H1 (cell line): ENCODE results near the gene MMP3. TPM values are rescaled to one million over a fixed set of nuclear protein-coding genes. Genes with fewer than 3 reads are reported as not detected.
A peak's percentile ranks its signal among the peaks of the same experiment; 100 is the strongest.

Experiments used
- CTCF ChIA-PET: fragments of 300-600 bp; sonication (Branson Sonifier 250); formaldehyde crosslinking; loops from one replicate; lab custom pipeline; 2021; ENCODE audit not compliant: partially characterized antibody; lab: Charles Lee
- POLR2A ChIA-PET: fragments of 300-600 bp; sonication (Branson Sonifier 250); formaldehyde crosslinking; loops from one replicate; lab custom pipeline; 2021; ENCODE audit warnings: inconsistent platforms; ENCODE audit not compliant: partially characterized antibody; lab: Charles Lee
- DNase-seq, 2 experiments: peaks; one replicate each; pipeline versions ENCODE4 v3.0.0 to v3.0.0-alpha.2; 2010 to 2022; ENCODE audit warnings: low spot score in 2 of 2, low read depth in 1 of 2, mixed read lengths in 1 of 2
- FAIRE-seq: peaks from 2 replicates; lab custom pipeline; 2011; peaks lifted over from hg19 to GRCh38; lab: Jason Lieb, UNC
- H2AFZ ChIP-seq: 2 replicates; pipeline ENCODE4 v1.8.1; 2012; ENCODE audit warnings: low read length, inconsistent platforms
- H2AK5ac ChIP-seq: 2 replicates; pipeline ENCODE4 v1.6.1; 2013; ENCODE audit warnings: low read depth, low read length
- H2BK120ac ChIP-seq: replicated peaks from 2 replicates; pipeline ENCODE3; 2013; ENCODE audit warnings: low read depth, low read length, inconsistent platforms
- H2BK12ac ChIP-seq: 2 replicates; pipeline ENCODE4 v1.6.1; 2013; ENCODE audit warnings: low read depth, low read length
- H2BK15ac ChIP-seq: 2 replicates; pipeline ENCODE4 v1.6.1; 2013; ENCODE audit warnings: low read length
- H2BK20ac ChIP-seq: 2 replicates; pipeline ENCODE4 v1.6.1; 2013; ENCODE audit warnings: low read length
- H2BK5ac ChIP-seq: 2 replicates; pipeline ENCODE4 v1.6.1; 2013; ENCODE audit warnings: low read depth, low read length
- H3K14ac ChIP-seq: 2 replicates; pipeline ENCODE4 v1.6.1; 2013; ENCODE audit warnings: inconsistent platforms; ENCODE audit not compliant: insufficient read length
- H3K18ac ChIP-seq: 2 replicates; pipeline ENCODE4 v1.6.1; 2013; ENCODE audit warnings: low read length; ENCODE audit errors: extremely low read depth
- H3K23ac ChIP-seq: 2 replicates; pipeline ENCODE4 v1.6.1; 2013; ENCODE audit warnings: inconsistent platforms; ENCODE audit not compliant: insufficient read length
- H3K23me2 ChIP-seq: 2 replicates; pipeline ENCODE4 v1.6.1; 2013; ENCODE audit warnings: low read depth, low read length
- H3K27ac ChIP-seq: 2 replicates; pipeline ENCODE4 v1.6.1; 2011; ENCODE audit warnings: low read depth, low read length, inconsistent platforms
- H3K27me3 ChIP-seq, 4 experiments: replicated peaks in 1 of 4; 1 replicate in 1 of 4; 2 replicates in 3 of 4; pipeline versions ENCODE4 v1.6.1 to v1.8.1; 2011 to 2013; ENCODE audit warnings: low read length in 3 of 4, mild to moderate bottlenecking in 3 of 4, inconsistent platforms in 2 of 4, mixed read lengths in 2 of 4, moderate library complexity in 1 of 4; ENCODE audit not compliant: control insufficient read depth in 3 of 4, insufficient read depth in 3 of 4; ENCODE audit errors: extremely low read depth in 1 of 4
- H3K36me3 ChIP-seq, 4 experiments: 2 replicates each; pipeline versions ENCODE4 v1.6.1 to v1.8.1; 2011 to 2013; ENCODE audit warnings: mild to moderate bottlenecking in 4 of 4, low read length in 3 of 4, moderate library complexity in 2 of 4, control low read depth in 1 of 4, inconsistent platforms in 1 of 4; ENCODE audit not compliant: insufficient read depth in 4 of 4, control insufficient read depth in 2 of 4
- H3K4ac ChIP-seq: replicated peaks from 2 replicates; pipeline ENCODE3; 2013; ENCODE audit warnings: low read length, low read depth, mixed read lengths, inconsistent platforms; ENCODE audit not compliant: insufficient read length
- H3K4me1 ChIP-seq, 4 experiments: replicated peaks in 1 of 4; 1 replicate in 1 of 4; 2 replicates in 3 of 4; pipeline versions ENCODE4 v1.6.1 to v1.8.1; 2011 to 2013; ENCODE audit warnings: low read length in 3 of 4, inconsistent platforms in 2 of 4, mixed read lengths in 1 of 4; ENCODE audit not compliant: insufficient read depth in 4 of 4, control insufficient read depth in 3 of 4
- H3K4me2 ChIP-seq, 2 experiments: 2 replicates each; pipeline versions ENCODE4 v1.6.1 to v1.8.1; 2011 to 2013; ENCODE audit warnings: low read depth in 2 of 2, low read length in 2 of 2, control low read depth in 1 of 2, inconsistent platforms in 1 of 2, mild to moderate bottlenecking in 1 of 2; ENCODE audit not compliant: insufficient read depth in 1 of 2
- H3K4me3 ChIP-seq, 4 experiments: fragments of 200-600, 300-600 bp in 1 of 4; sonication (generic), shearing (Covaris generic), sonication (Bioruptor Twin) in 1 of 4; 2 replicates each; pipeline versions ENCODE4 v1.5.1 to v1.8.1; 2011 to 2016; ENCODE audit warnings: low read length in 4 of 4, low read depth in 3 of 4, control low read depth in 2 of 4, inconsistent platforms in 2 of 4, mild to moderate bottlenecking in 2 of 4, mixed read lengths in 1 of 4, moderate library complexity in 1 of 4; ENCODE audit not compliant: insufficient read depth in 2 of 4; ENCODE audit errors: extremely low read depth in 1 of 4
- H3K56ac ChIP-seq: replicated peaks from 2 replicates; pipeline ENCODE3; 2013; ENCODE audit warnings: low read depth, mild to moderate bottlenecking, mixed read lengths, low read length, inconsistent platforms; ENCODE audit not compliant: insufficient read length
- H3K79me1 ChIP-seq: 2 replicates; pipeline ENCODE4 v1.6.1; 2013; ENCODE audit warnings: low read depth, low read length, control low read depth
- H3K79me2 ChIP-seq, 2 experiments: 2 replicates each; pipeline versions ENCODE4 v1.6.1 to v1.8.1; 2012 to 2013; ENCODE audit warnings: low read length in 2 of 2, mild to moderate bottlenecking in 2 of 2, inconsistent platforms in 1 of 2; ENCODE audit not compliant: insufficient read depth in 2 of 2, control insufficient read depth in 1 of 2
- H3K9ac ChIP-seq, 4 experiments: replicated peaks in 1 of 4; 1 replicate in 1 of 4; 2 replicates in 3 of 4; pipeline versions ENCODE4 v1.6.1 to v1.8.1; 2011 to 2013; ENCODE audit warnings: low read depth in 3 of 4, low read length in 3 of 4, control low read depth in 2 of 4, mild to moderate bottlenecking in 2 of 4, moderate library complexity in 2 of 4, inconsistent platforms in 1 of 4; ENCODE audit errors: extremely low read depth in 1 of 4
- H3K9me3 ChIP-seq, 2 experiments: 2 replicates each; pipeline versions ENCODE4 v1.6.1 to v1.8.1; 2012 to 2013; ENCODE audit warnings: mild to moderate bottlenecking in 2 of 2, moderate library complexity in 2 of 2, control low read depth in 1 of 2, inconsistent platforms in 1 of 2, low read depth in 1 of 2, low read length in 1 of 2, mixed read lengths in 1 of 2; ENCODE audit not compliant: insufficient read depth in 2 of 2
- H4K20me1 ChIP-seq, 2 experiments: replicated peaks in 1 of 2; 2 replicates each; pipeline versions ENCODE3 to v1.8.1; 2011 to 2013; ENCODE audit warnings: inconsistent platforms in 2 of 2, low read length in 2 of 2, mild to moderate bottlenecking in 1 of 2; ENCODE audit not compliant: insufficient read depth in 2 of 2, control insufficient read depth in 1 of 2
- H4K5ac ChIP-seq: 2 replicates; pipeline ENCODE4 v1.6.1; 2013; ENCODE audit warnings: low read length, low read depth, mixed read lengths, inconsistent platforms; ENCODE audit not compliant: insufficient read length
- H4K8ac ChIP-seq: 2 replicates; pipeline ENCODE4 v1.8.0; 2013; ENCODE audit warnings: mild to moderate bottlenecking, moderate library complexity, low read length, inconsistent platforms; ENCODE audit not compliant: insufficient read depth; ENCODE audit errors: extremely low read depth
- H4K91ac ChIP-seq: replicated peaks from 2 replicates; pipeline ENCODE3; 2013; ENCODE audit warnings: low read length, mixed read lengths, inconsistent platforms; ENCODE audit not compliant: insufficient read length
- CHD1 ChIP-seq: IDR thresholded peaks from 2 replicates; pipeline ENCODE4 v1.6.1; 2012; ENCODE audit warnings: low read depth, low read length, improper control_type of control experiment
- CREB1 ChIP-seq: IDR thresholded peaks from 2 replicates; pipeline ENCODE4 v1.6.1; 2012; ENCODE audit warnings: inconsistent platforms
- CTCF ChIP-seq, 3 experiments: IDR thresholded peaks; 1 replicate in 2 of 3; 2 replicates in 1 of 3; pipeline versions ENCODE4 v1.5.1 to v1.6.1; 2011; ENCODE audit warnings: low read length in 3 of 3, mild to moderate bottlenecking in 3 of 3, inconsistent platforms in 2 of 3, low read depth in 1 of 3, moderate library complexity in 1 of 3; ENCODE audit not compliant: insufficient read depth in 1 of 3; ENCODE audit errors: control extremely low read depth in 1 of 3
- E2F6 ChIP-seq: IDR thresholded peaks from 2 replicates; pipeline ENCODE4 v1.6.1; 2012; ENCODE audit warnings: inconsistent platforms
- FOSL1 ChIP-seq: IDR thresholded peaks from 2 replicates; pipeline ENCODE4 v1.6.1; 2011; ENCODE audit warnings: mild to moderate bottlenecking, low read depth, low read length, moderate library complexity; ENCODE audit not compliant: insufficient read depth
- GTF2F1 ChIP-seq: IDR thresholded peaks from 2 replicates; pipeline ENCODE4 v1.6.1; 2012; ENCODE audit warnings: low read depth, low read length, improper control_type of control experiment, borderline replicate concordance
- POLR2A ChIP-seq, 2 experiments: IDR thresholded peaks; 1 replicate in 1 of 2; 2 replicates in 1 of 2; pipeline ENCODE4 v1.6.1; 2011; ENCODE audit warnings: low read depth in 2 of 2, low read length in 2 of 2, mild to moderate bottlenecking in 2 of 2; ENCODE audit errors: control extremely low read depth in 1 of 2
- RNF2 ChIP-seq: fragments of 200-900, 300-1000 bp; sonication (generic); IDR thresholded peaks from 2 replicates; pipeline ENCODE4 v1.7.1; 2016; ENCODE audit warnings: borderline replicate concordance, low read depth, mild to moderate bottlenecking, antibody characterized with exemption, low read length; ENCODE audit not compliant: poor library complexity, severe bottlenecking; ENCODE audit errors: missing control alignments
- SP2 ChIP-seq: IDR thresholded peaks from 2 replicates; pipeline ENCODE4 v1.6.1; 2012; ENCODE audit warnings: mild to moderate bottlenecking, low read length, inconsistent platforms
- TCF12 ChIP-seq: IDR thresholded peaks from 2 replicates; pipeline ENCODE4 v1.6.1; 2011; ENCODE audit warnings: low read depth, mild to moderate bottlenecking, low read length
- WGBS, 2 experiments: shearing (Covaris generic) in 1 of 2; methylation state at CpG; one replicate each; pipeline versions ENCODE4 v1.1.6 to v1.1.7; 2013 to 2015; ENCODE audit warnings: low lambda C conversion rate in 2 of 2, mixed read lengths in 2 of 2, inconsistent platforms in 1 of 2, low coverage in 1 of 2, missing lambda C conversion rate in 1 of 2; ENCODE audit not compliant: insufficient replicate concordance in 2 of 2, insufficient coverage in 1 of 2, insufficient read length in 1 of 2; ENCODE audit errors: extremely low coverage in 1 of 2, missing lambda C conversion rate in 1 of 2; 5-methylcytosine and 5-hydroxymethylcytosine counted together
- polyA plus RNA-seq, 7 experiments: library from polyadenylated mRNA; depleted of rRNA in 3 of 7; stranded (reverse) in 5 of 7; unstranded in 2 of 7; fragments of >200 nt in 5 of 7; fragments of 200-250 nt in 2 of 7; gene quantifications; 1 replicate in 5 of 7; 2 replicates in 1 of 7; 4 replicates in 1 of 7; pipeline versions ENCODE4 v1.2.1 to v1.2.3, GENCODE V29; 2011 to 2013; ENCODE audit warnings: missing spikeins in 2 of 7, mixed read lengths in 2 of 7
- total RNA-seq: library from RNA; stranded (reverse); fragmentation: NEBNext Ultra II Directional; extraction: Animal tissue kit (Norgen Biotek cat#: 25700); gene quantifications from 2 replicates; pipeline ENCODE4 v1.2.1, GENCODE V29; 2021

MMP3 gene
- total and polyA plus RNA-seq, 2 of the 8 experiments (the other 6 are each of a cell fraction or from before 2014, with no cell fraction given) = not detected

DNA sequence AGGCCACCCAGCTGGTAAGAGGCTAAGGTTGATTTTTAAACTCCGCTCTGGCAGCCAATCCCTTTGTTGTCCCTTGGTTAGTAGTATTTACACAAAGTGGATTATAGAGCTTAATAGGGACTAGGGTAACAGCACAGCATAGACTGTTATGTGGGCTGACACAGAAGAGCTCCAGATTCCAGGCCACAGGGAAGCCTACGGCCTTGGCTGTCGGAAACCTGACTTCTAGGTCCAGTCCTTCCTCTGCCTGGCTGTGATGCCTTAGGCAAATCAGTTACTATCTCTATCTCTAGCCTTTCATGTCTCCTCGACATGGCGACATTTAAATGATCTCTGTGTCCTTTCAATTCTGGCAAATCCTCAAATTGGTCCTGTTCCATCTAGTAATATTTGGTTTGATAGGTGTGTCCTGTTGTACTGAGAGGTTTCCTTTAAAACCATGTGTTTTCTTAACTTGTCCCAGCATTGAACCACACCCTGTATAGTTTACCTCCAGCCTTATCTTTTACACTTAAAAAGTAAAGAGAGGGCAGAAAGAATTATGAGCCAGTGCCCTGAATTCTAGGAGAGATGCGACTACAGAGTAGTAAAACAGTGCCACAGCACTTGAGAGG is 49.6 kb downstream of the MMP3 start:
- H2AFZ ChIP-seq = peak overlapping the region; percentile 86
- FAIRE-seq = no peak

More for the DNA sequence above, 49.6 kb downstream of the MMP3 start:
- H3K4me2 ChIP-seq = no peak overlapping the region
- H3K27me3 ChIP-seq = peaks cover 0 to 1% (median 0%) of the 10 kb centered on the region in 4 experiments; a peak in 1 of 7 replicates
- no peaks in the 10 kb centered on the region for H4K20me1 ChIP-seq
- H2AK5ac ChIP-seq = no peak overlapping the region
- DNase-seq = no peak
- no peaks in the 10 kb centered on the region for H3K36me3 ChIP-seq
- H2BK120ac ChIP-seq = no peak overlapping the region
- no peaks in the 10 kb centered on the region for H3K9me3 ChIP-seq
- no peaks in the 10 kb centered on the region for H3K4me1 ChIP-seq
- H4K8ac ChIP-seq = no peak overlapping the region
- no peak overlapping the region for H3K18ac ChIP-seq
- no peaks in the 10 kb centered on the region for H3K79me2 ChIP-seq
- H3K23ac ChIP-seq = no peak overlapping the region
- 0 out of 2 replicates have a peak overlapping the region, but pooled peaks have one; percentile 11 for H2BK12ac ChIP-seq
- no peak overlapping the region for H3K9ac ChIP-seq
- H4K91ac ChIP-seq = no peak overlapping the region
- no peak overlapping the region for H2BK20ac ChIP-seq
- no peaks in the 10 kb centered on the region for H3K79me1 ChIP-seq
- CTCF ChIA-PET = interaction anchor here (0.6 to 6.1 kb wide), 12 partner anchors 8 to 147 kb away, joined by 3 to 57 read pairs (median 3); partner anchors contain the start of gene MMP10
- H3K14ac ChIP-seq = no peak overlapping the region
- H3K4me3 ChIP-seq = no peak overlapping the region
- no peak overlapping the region for H3K56ac ChIP-seq
- no peak overlapping the region for H3K4ac ChIP-seq
- POLR2A ChIA-PET = interaction anchor here (1.3 kb wide), 1 partner anchor 13 kb away, joined by 4 read pairs; no protein-coding TSS in a partner anchor
- 92% methylated on average over 6 of the region's 6 CpGs; no CpG with 5 or more reads in 1 of the 2 experiments for WGBS, 2 experiments
- no peak for TF ChIP-seq GTF2F1
- no peak for TF ChIP-seq CHD1
- TF ChIP-seq TCF12 = no peak
- TF ChIP-seq E2F6 = no peak
- no peak for TF ChIP-seq FOSL1
- TF ChIP-seq SP2 = no peak
- no peak for TF ChIP-seq POLR2A (IDR thresholded peaks at IDR 0.05; ENCODE audit: control extremely low read depth in 1 of 2, low read depth in 2 of 2, low read length in 2 of 2)
- TF ChIP-seq RNF2 = no peak
- TF ChIP-seq CREB1 = no peak
- TF ChIP-seq CTCF (IDR thresholded peaks at IDR 0.05; ENCODE audit: control extremely low read depth in 1 of 3, insufficient read depth in 1 of 3, low read depth in 1 of 3, low read length in 3 of 3) = no peak
- H3K27ac ChIP-seq = no peak overlapping the region
- H2BK15ac ChIP-seq = no peak overlapping the region
- no peak overlapping the region for H2BK5ac ChIP-seq
- no peaks in the 10 kb centered on the region for H3K23me2 ChIP-seq
- no peak overlapping the region for H4K5ac ChIP-seq
